ENCODE data around the gene RAP1GAP. TPM values are rescaled to one million over a fixed set of nuclear protein-coding genes. Genes with fewer than 3 reads are reported as not detected.

The RAP1GAP gene
- total and polyA plus RNA-seq, 9 of the 15 experiments (the other 6 are each of a cell fraction or from before 2014, with no cell fraction given) = 0.29 to 30.2 (median 19.2) TPM

DNA sequence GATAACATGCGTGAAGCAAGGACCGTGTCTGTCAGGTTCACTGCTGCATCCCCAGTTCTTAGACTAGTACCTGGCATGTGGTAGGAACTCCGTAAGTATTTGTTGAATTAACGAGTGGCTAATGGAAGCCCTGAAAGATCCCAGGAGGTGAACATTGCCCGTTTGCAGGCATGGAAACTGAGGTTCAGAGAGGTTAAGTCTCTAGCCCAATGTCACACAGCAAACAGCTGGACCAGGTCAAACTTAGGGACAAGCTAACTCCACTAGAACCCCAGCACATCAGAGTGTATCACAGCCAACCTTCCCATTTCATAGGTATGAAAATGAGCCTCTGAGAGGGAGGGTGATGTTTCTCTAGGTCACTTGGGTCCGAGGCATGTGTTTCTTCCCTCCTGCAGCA lies 27.6 kb downstream of the RAP1GAP start:
- in situ Hi-C loops (cut with MboI) = no loop called here
- FAIRE-seq = no peak
- Histone ChIP-seq H2AFZ (ENCODE audit: low read depth, low read length) (no peak overlapping the region), H3K4me2 (ENCODE audit: insufficient read depth, low read length) (no peak overlapping the region), H3K79me2 (ENCODE audit: control insufficient read depth, insufficient read depth, low read length) (peaks cover 2% of the 10 kb centered on the region; the same call in 1 of the 3 replicates), H3K4me3 (no peak overlapping the region), H3K27me3 (ENCODE audit: control insufficient read depth in 2 of 2, insufficient read depth in 2 of 2, low read length in 2 of 2) (no peaks in the 10 kb centered on the region), H3K9ac (ENCODE audit: insufficient read depth in 1 of 2, low read depth in 2 of 2, low read length in 2 of 2) (no peak overlapping the region; a peak in 1 of 4 replicates), H3K36me3 (ENCODE audit: control insufficient read depth, insufficient read depth, low read length) (peaks cover 4% of the 10 kb centered on the region; the same call in 1 of the 3 replicates), H3K9me1 (ENCODE audit: control insufficient read depth, insufficient read depth, low read length) (no peaks in the 10 kb centered on the region), H4K20me1 (replicated peaks; ENCODE audit: control insufficient read depth, insufficient read depth, low read length) (peaks cover 7% of the 10 kb centered on the region), H3K4me1 (replicated peaks in 1 of 2; ENCODE audit: control insufficient read depth in 2 of 2, insufficient read depth in 2 of 2, low read length in 2 of 2) (peaks cover 24 to 40% of the 10 kb centered on the region in 2 experiments), H3K27ac (ENCODE audit: extremely low read depth, low read depth, low read length) (no peak overlapping the region), H3K9me3 (replicated peaks; ENCODE audit: control insufficient read depth, insufficient read depth, low read depth, low read length) (no peaks in the 10 kb centered on the region)
- DNase-seq (ENCODE audit: extremely low read depth in 1 of 4, low spot score in 3 of 4) = no peak
- no TSS peak for BruUV-seq (replicated peaks)
- 77% methylated on average over 6 of the region's 6 CpGs for whole genome bisulfite sequencing (ENCODE audit: insufficient coverage, low coverage, missing lambda C conversion rate)
- intact Hi-C loops (cut with micrococcal nuclease) = no loop called here
- POLR2A ChIA-PET = interaction anchor here (1.0 to 4.8 kb wide), 3 partner anchors 11 to 28 kb away, joined by 3 to 23 read pairs (median 3); no protein-coding TSS in a partner anchor
- ATAC-seq = no peak
- CTCF ChIA-PET (ENCODE audit: low intra/inter-chr PET ratio) = no interaction called here
- TF ChIP-seq POLR3G (IDR thresholded peaks at IDR 0.05; ENCODE audit: extremely low read depth, insufficient read length, insufficient replicate concordance) = no peak
- TF ChIP-seq ZKSCAN3 (CRISPR knock-in tag; IDR thresholded peaks at IDR 0.05) = no peak
- no peak for TF ChIP-seq ZNF830 (CRISPR knock-in tag; IDR thresholded peaks at IDR 0.05)
- TF ChIP-seq BRD9 (IDR thresholded peaks at IDR 0.05; ENCODE audit: low read depth, partially characterized antibody) = peak; percentile 57
- TF ChIP-seq, protein P1, sequence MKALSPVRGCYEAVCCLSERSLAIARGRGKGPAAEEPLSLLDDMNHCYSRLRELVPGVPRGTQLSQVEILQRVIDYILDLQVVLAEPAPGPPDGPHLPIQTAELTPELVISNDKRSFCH (CRISPR knock-in tag; IDR thresholded peaks at IDR 0.05) = no peak
- TF ChIP-seq, protein P1 (tag; IDR thresholded peaks at IDR 0.05) = no peak
- TF ChIP-seq CHD2 (IDR thresholded peaks at IDR 0.05; ENCODE audit: low read depth, low read length) = no peak
- no peak for TF ChIP-seq LEF1 (IDR thresholded peaks at IDR 0.05)
- TF ChIP-seq, protein P2, sequence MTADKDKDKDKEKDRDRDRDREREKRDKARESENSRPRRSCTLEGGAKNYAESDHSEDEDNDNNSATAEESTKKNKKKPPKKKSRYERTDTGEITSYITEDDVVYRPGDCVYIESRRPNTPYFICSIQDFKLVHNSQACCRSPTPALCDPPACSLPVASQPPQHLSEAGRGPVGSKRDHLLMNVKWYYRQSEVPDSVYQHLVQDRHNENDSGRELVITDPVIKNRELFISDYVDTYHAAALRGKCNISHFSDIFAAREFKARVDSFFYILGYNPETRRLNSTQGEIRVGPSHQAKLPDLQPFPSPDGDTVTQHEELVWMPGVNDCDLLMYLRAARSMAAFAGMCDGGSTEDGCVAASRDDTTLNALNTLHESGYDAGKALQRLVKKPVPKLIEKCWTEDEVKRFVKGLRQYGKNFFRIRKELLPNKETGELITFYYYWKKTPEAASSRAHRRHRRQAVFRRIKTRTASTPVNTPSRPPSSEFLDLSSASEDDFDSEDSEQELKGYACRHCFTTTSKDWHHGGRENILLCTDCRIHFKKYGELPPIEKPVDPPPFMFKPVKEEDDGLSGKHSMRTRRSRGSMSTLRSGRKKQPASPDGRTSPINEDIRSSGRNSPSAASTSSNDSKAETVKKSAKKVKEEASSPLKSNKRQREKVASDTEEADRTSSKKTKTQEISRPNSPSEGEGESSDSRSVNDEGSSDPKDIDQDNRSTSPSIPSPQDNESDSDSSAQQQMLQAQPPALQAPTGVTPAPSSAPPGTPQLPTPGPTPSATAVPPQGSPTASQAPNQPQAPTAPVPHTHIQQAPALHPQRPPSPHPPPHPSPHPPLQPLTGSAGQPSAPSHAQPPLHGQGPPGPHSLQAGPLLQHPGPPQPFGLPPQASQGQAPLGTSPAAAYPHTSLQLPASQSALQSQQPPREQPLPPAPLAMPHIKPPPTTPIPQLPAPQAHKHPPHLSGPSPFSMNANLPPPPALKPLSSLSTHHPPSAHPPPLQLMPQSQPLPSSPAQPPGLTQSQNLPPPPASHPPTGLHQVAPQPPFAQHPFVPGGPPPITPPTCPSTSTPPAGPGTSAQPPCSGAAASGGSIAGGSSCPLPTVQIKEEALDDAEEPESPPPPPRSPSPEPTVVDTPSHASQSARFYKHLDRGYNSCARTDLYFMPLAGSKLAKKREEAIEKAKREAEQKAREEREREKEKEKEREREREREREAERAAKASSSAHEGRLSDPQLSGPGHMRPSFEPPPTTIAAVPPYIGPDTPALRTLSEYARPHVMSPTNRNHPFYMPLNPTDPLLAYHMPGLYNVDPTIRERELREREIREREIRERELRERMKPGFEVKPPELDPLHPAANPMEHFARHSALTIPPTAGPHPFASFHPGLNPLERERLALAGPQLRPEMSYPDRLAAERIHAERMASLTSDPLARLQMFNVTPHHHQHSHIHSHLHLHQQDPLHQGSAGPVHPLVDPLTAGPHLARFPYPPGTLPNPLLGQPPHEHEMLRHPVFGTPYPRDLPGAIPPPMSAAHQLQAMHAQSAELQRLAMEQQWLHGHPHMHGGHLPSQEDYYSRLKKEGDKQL (CRISPR knock-in tag; IDR thresholded peaks at IDR 0.05; ENCODE audit: borderline replicate concordance) = 0 out of 2 replicates have a peak, but pooled peaks have one; percentile 57
- TF ChIP-seq PTBP1 (IDR thresholded peaks at IDR 0.05; ENCODE audit: low read depth, low read length) = peak; percentile 89; the same call in 1 of the 2 replicates
- no peak for TF ChIP-seq ZNF507 (tag; conservative IDR thresholded peaks at IDR 0.05)
- no peak for TF ChIP-seq TBL1XR1 (IDR thresholded peaks at IDR 0.05; ENCODE audit: low read length in 2 of 2)
- peak in 1 of 2 experiments; percentile 79; a peak in 2 of 4 replicates for TF ChIP-seq RCOR1 (IDR thresholded peaks at IDR 0.05; ENCODE audit: borderline replicate concordance in 1 of 2, low read depth in 2 of 2, low read length in 2 of 2)
- TF ChIP-seq PTRF (tag; IDR thresholded peaks at IDR 0.05) = no peak
- 0 out of 2 replicates have a peak, but pooled peaks have one; percentile 36 for TF ChIP-seq ESRRA (IDR thresholded peaks at IDR 0.05; ENCODE audit: borderline replicate concordance, low read depth)
- TF ChIP-seq ZNF436 (CRISPR knock-in tag; IDR thresholded peaks at IDR 0.05) = no peak
- TF ChIP-seq, protein P3, sequence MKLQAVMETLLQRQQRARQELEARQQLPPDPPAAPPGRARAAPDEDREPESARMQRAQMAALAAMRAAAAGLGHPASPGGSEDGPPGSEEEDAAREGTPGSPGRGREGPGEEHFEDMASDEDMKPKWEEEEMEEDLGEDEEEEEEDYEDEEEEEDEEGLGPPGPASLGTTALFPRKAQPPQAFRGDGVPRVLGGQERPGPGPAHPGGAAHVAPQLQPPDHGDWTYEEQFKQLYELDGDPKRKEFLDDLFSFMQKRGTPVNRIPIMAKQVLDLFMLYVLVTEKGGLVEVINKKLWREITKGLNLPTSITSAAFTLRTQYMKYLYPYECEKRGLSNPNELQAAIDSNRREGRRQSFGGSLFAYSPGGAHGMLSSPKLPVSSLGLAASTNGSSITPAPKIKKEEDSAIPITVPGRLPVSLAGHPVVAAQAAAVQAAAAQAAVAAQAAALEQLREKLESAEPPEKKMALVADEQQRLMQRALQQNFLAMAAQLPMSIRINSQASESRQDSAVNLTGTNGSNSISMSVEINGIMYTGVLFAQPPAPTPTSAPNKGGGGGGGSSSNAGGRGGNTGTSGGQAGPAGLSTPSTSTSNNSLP (IDR thresholded peaks at IDR 0.05; ENCODE audit: borderline replicate concordance, low read depth, low read length) = no peak

Data from K562 (cell line).